ENCODE results near the gene NEUROD1.

DNA sequence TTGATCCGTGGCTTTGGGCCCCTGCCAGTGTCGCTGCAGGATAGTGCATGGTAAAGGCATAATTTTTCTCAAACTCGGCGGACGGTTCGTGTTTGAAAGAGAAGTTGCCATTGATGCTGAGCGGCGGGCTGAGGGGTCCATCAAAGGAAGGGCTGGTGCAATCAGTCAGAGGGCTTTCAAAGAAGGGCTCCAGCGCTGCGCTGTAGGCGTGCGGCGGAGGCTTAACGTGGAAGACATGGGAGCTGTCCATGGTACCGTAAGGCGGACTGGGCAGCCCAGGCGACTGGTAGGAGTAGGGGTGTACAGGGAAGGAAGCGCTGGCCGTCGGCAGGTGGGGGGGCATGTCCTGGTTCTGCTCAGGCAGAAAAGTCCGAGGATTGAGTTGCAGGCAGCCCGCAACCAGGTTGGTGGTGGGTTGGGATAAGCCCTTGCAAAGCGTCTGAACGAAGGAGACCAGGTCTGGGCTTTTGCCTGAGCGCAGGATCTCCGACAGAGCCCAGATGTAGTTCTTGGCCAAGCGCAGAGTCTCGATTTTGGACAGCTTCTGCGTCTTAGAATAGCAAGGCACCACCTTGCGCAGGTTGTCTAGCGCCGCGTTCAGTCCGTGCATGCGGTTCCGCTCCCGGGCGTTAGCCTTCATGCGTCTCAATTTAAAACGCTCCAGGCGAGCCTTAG, 2.3 kb downstream of the NEUROD1 start:
- TF ChIP-seq, protein P1, sequence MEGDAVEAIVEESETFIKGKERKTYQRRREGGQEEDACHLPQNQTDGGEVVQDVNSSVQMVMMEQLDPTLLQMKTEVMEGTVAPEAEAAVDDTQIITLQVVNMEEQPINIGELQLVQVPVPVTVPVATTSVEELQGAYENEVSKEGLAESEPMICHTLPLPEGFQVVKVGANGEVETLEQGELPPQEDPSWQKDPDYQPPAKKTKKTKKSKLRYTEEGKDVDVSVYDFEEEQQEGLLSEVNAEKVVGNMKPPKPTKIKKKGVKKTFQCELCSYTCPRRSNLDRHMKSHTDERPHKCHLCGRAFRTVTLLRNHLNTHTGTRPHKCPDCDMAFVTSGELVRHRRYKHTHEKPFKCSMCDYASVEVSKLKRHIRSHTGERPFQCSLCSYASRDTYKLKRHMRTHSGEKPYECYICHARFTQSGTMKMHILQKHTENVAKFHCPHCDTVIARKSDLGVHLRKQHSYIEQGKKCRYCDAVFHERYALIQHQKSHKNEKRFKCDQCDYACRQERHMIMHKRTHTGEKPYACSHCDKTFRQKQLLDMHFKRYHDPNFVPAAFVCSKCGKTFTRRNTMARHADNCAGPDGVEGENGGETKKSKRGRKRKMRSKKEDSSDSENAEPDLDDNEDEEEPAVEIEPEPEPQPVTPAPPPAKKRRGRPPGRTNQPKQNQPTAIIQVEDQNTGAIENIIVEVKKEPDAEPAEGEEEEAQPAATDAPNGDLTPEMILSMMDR (IDR thresholded peaks at IDR 0.05; ENCODE audit: borderline replicate concordance, extremely low read depth, low read length, poor library complexity, severe bottlenecking): no peak
- no peak for TF ChIP-seq EZH2 (IDR thresholded peaks at IDR 0.05; ENCODE audit: borderline replicate concordance, low read depth, low read length, severe bottlenecking)

Measured in DND-41 (cell line).